GM18505 (cell line): ENCODE data around the gene KCNK2.

Experiments
- ATAC-seq: cut with Tn5 transposase; IDR thresholded peaks from one replicate; pipeline ENCODE4 v1.9.1; 2021; ENCODE audit not compliant: unreplicated experiment
- POLR2A ChIP-seq: IDR thresholded peaks from 4 replicates; pipeline ENCODE4 v1.6.1; 2011; ENCODE audit warnings: borderline replicate concordance; ENCODE audit not compliant: insufficient read depth, insufficient read length; ENCODE audit errors: extremely low read depth

KCNK2 gene

GRCh38 chr1:215113776-215114153 lies 31.2 kb downstream of the KCNK2 start:
- no peak for TF ChIP-seq POLR2A
- ATAC-seq, result no peak

- no peak for TF ChIP-seq POLR2A
- ATAC-seq, result no peak
These were observed 31.8 kb downstream of the KCNK2 start for GRCh38 chr1:215114154-215114933.

- no peak for TF ChIP-seq POLR2A
- ATAC-seq, result no peak
These were observed 33.2 kb downstream of the KCNK2 start for GRCh38 chr1:215115760-215116159.

- ATAC-seq, result no peak
- no peak for TF ChIP-seq POLR2A
These were observed 35.5 kb downstream of the KCNK2 start for GRCh38 chr1:215118081-215118480.

GRCh38 chr1:215119056-215119455 lies 36.5 kb downstream of the KCNK2 start:
- no peak for ATAC-seq
- TF ChIP-seq POLR2A, result no peak

GRCh38 chr1:215119719-215120365 lies 37.3 kb downstream of the KCNK2 start:
- ATAC-seq, result no peak

GRCh38 chr1:215128504-215128903 lies 46.0 kb downstream of the KCNK2 start:
- no peak for ATAC-seq
- TF ChIP-seq POLR2A, result no peak

More at GRCh38 chr1:215119719-215120365, 37.3 kb downstream of the KCNK2 start:
- no peak for TF ChIP-seq POLR2A

GRCh38 chr1:215131291-215131690 lies 48.8 kb downstream of the KCNK2 start:
- no peak for TF ChIP-seq POLR2A
- no peak for ATAC-seq

GRCh38 chr1:215132156-215132555 lies 49.6 kb downstream of the KCNK2 start:
- ATAC-seq, result no peak
- TF ChIP-seq POLR2A, result no peak

- no peak for ATAC-seq
- no peak for TF ChIP-seq POLR2A
These were observed 51.0 kb downstream of the KCNK2 start for GRCh38 chr1:215133532-215133931.

GRCh38 chr1:215137985-215138384 lies 55.4 kb downstream of the KCNK2 start:
- no peak for ATAC-seq
- TF ChIP-seq POLR2A, result no peak

GRCh38 chr1:215140135-215140534 lies 57.6 kb downstream of the KCNK2 start:
- no peak for ATAC-seq
- TF ChIP-seq POLR2A, result no peak

GRCh38 chr1:215141460-215141859 lies 58.9 kb downstream of the KCNK2 start:
- no peak for TF ChIP-seq POLR2A

GRCh38 chr1:215143497-215143896 lies 61.0 kb downstream of the KCNK2 start:
- no peak for ATAC-seq
- no peak for TF ChIP-seq POLR2A

More at GRCh38 chr1:215141460-215141859, 58.9 kb downstream of the KCNK2 start:
- no peak for ATAC-seq
